Mesothelial cell of epicardium (in vitro differentiated cells): ENCODE data around the gene ZYG11A. TPM values are rescaled to one million over a fixed set of nuclear protein-coding genes. Genes with fewer than 3 reads are reported as not detected.
A peak's percentile ranks its signal among the peaks of the same experiment; 100 is the strongest.

Experiments
- DNase-seq, 2 experiments: peaks; one replicate each; pipeline ENCODE4 v3.0.0; 2021; ENCODE audit warnings: low spot score in 2 of 2; ENCODE audit not compliant: unreplicated experiment in 2 of 2
- H3K27ac Mint-ChIP-seq: 2 replicates; pipeline ENCODE4 v1.8.0; 2021; ENCODE audit warnings: mixed read lengths
- H3K27me3 Mint-ChIP-seq: 2 replicates; pipeline ENCODE4 v1.8.0; 2021; ENCODE audit warnings: low read depth, mixed read lengths
- H3K36me3 Mint-ChIP-seq: 2 replicates; pipeline ENCODE4 v1.8.0; 2021; ENCODE audit warnings: mixed read lengths
- H3K4me1 Mint-ChIP-seq: 2 replicates; pipeline ENCODE4 v1.8.0; 2021; ENCODE audit warnings: mixed read lengths
- H3K4me3 Mint-ChIP-seq: 2 replicates; pipeline ENCODE4 v1.8.0; 2021; ENCODE audit warnings: mild to moderate bottlenecking, moderate library complexity, mixed read lengths
- H3K9me3 Mint-ChIP-seq: 2 replicates; pipeline ENCODE4 v1.8.0; 2021; ENCODE audit warnings: mixed read lengths
- total RNA-seq: library from RNA; stranded (reverse); gene quantifications from 3 replicates; pipeline ENCODE4 v1.2.1, GENCODE V29; 2021
- TF ChIP-seq, protein P1 (sequence below): fragments of 200-600 bp; sonication (generic); IDR thresholded peaks from one replicate; pipeline ENCODE4 v1.5.0; 2021; ENCODE audit warnings: antibody characterized with exemption; ENCODE audit not compliant: unreplicated experiment

Gene ZYG11A
- total RNA-seq, 1 donor from 2014 or later, result not detected

- peaks cover 2% of the 10 kb centered on the region for H3K36me3 Mint-ChIP-seq
- H3K27ac Mint-ChIP-seq, result no peak overlapping the region
- no peaks in the 10 kb centered on the region for H3K9me3 Mint-ChIP-seq
- H3K4me1 Mint-ChIP-seq, result no peaks in the 10 kb centered on the region
- no peak overlapping the region for H3K4me3 Mint-ChIP-seq
- no peak for DNase-seq
- H3K27me3 Mint-ChIP-seq, result no peaks in the 10 kb centered on the region
- TF ChIP-seq, protein P1, sequence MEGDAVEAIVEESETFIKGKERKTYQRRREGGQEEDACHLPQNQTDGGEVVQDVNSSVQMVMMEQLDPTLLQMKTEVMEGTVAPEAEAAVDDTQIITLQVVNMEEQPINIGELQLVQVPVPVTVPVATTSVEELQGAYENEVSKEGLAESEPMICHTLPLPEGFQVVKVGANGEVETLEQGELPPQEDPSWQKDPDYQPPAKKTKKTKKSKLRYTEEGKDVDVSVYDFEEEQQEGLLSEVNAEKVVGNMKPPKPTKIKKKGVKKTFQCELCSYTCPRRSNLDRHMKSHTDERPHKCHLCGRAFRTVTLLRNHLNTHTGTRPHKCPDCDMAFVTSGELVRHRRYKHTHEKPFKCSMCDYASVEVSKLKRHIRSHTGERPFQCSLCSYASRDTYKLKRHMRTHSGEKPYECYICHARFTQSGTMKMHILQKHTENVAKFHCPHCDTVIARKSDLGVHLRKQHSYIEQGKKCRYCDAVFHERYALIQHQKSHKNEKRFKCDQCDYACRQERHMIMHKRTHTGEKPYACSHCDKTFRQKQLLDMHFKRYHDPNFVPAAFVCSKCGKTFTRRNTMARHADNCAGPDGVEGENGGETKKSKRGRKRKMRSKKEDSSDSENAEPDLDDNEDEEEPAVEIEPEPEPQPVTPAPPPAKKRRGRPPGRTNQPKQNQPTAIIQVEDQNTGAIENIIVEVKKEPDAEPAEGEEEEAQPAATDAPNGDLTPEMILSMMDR, result no peak
These were observed 61.8 kb downstream of the ZYG11A start for GRCh38 chr1:52904208-52904926.

GRCh38 chr1:52904927-52905698 lies 62.6 kb downstream of the ZYG11A start:
- peak in 1 of 2 experiments; percentile 48 for DNase-seq
- H3K27ac Mint-ChIP-seq, result no peak overlapping the region
- no peaks in the 10 kb centered on the region for H3K27me3 Mint-ChIP-seq
- H3K4me1 Mint-ChIP-seq, result no peaks in the 10 kb centered on the region
- H3K36me3 Mint-ChIP-seq, result peaks cover 2% of the 10 kb centered on the region
- TF ChIP-seq, protein P1, result no peak
- no peaks in the 10 kb centered on the region for H3K9me3 Mint-ChIP-seq
- no peak overlapping the region for H3K4me3 Mint-ChIP-seq

- peaks cover 2% of the 10 kb centered on the region for H3K36me3 Mint-ChIP-seq
- TF ChIP-seq, protein P1, result no peak
- no peaks in the 10 kb centered on the region for H3K27me3 Mint-ChIP-seq
- no peak overlapping the region for H3K27ac Mint-ChIP-seq
- H3K4me1 Mint-ChIP-seq, result no peaks in the 10 kb centered on the region
- H3K9me3 Mint-ChIP-seq, result no peaks in the 10 kb centered on the region
- no peak overlapping the region for H3K4me3 Mint-ChIP-seq
- no peak for DNase-seq
These were observed 63.6 kb downstream of the ZYG11A start for GRCh38 chr1:52906135-52906603.

DNA sequence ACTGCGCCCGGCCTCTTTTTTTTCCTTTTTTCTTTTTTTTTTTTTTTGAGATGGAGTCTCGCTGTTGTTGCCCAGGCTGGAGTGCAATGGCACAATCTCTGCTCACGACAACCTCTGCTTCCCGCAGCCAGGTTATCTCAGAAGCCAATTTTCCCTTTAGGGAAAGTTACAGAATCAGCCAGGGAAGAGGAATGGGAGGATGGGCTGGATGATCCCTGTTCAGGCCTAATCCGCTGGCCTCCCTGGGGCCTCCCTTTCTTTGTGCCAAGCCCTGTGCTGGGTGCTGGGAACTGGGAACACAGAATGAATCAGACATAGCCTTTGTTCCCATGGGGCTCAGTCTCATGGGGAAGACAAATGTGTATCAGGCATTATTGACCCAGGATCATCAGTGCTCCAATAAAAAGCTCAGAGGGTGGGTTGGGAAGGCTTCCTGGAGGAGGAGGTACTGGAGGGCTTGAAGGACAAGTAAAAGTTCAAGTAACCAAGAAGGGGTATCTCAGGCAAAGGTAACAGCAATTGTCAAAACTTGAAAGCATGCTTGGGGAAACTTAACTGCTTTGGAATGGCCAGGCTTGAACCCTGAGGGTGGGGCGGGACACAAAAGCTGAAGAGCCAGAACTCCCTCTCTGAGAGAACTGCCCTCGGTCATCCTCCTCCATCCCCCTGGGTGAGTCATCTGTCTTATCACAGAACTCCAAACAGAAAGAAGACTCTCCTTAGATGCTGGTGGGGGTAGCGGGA lies 64.7 kb downstream of the ZYG11A start:
- Mint-ChIP-seq H3K4me3 (no peak overlapping the region), H3K9me3 (no peaks in the 10 kb centered on the region), H3K36me3 (peaks cover 2% of the 10 kb centered on the region), H3K27me3 (no peaks in the 10 kb centered on the region), H3K27ac (no peak overlapping the region), H3K4me1 (no peaks in the 10 kb centered on the region)
- TF ChIP-seq, protein P1, result no peak
- no peak for DNase-seq

GRCh38 chr1:52907812-52908153 lies 65.2 kb downstream of the ZYG11A start:
- no peak for DNase-seq
- Mint-ChIP-seq H3K27me3 (no peaks in the 10 kb centered on the region), H3K27ac (no peak overlapping the region), H3K4me1 (no peaks in the 10 kb centered on the region), H3K4me3 (no peak overlapping the region), H3K36me3 (peaks cover 2% of the 10 kb centered on the region), H3K9me3 (no peaks in the 10 kb centered on the region)
- TF ChIP-seq, protein P1, result no peak
